IMR-90 (cell line): ENCODE results near the gene TEX38. TPM values are rescaled to one million over a fixed set of nuclear protein-coding genes. Genes with fewer than 3 reads are reported as not detected.

Source experiments
- ATAC-seq: fragments of 200-7000 bp; cut with Tn5 transposase; 2 replicates; pipeline ENCODE4 v1.9.1; 2020; ENCODE audit warnings: low read depth, mild to moderate bottlenecking, moderate library complexity
- BruUV-seq: library from RNA; stranded (reverse); fragments of 400-500 nt; replicated peaks from 2 replicates; lab custom pipeline; 2021; lab: Mats Ljungman, UMichigan
- CTCF ChIA-PET: fragments of 300-600 bp; formaldehyde crosslinking; extraction: SDS; loops from one replicate; lab custom pipeline; 2021; ENCODE audit warnings: antibody characterized with exemption; lab: Yijun Ruan, JAX
- POLR2A ChIA-PET: fragments of 300-600 bp; sonication (Branson Sonifier 250); formaldehyde crosslinking; loops from one replicate; lab custom pipeline; 2022; ENCODE audit warnings: antibody characterized with exemption; ENCODE audit not compliant: unreplicated experiment; lab: Charles Lee
- DNase-seq: peaks from one replicate; pipeline ENCODE4 v3.0.0; 2013
- H2AFZ ChIP-seq: replicated peaks from 2 replicates; pipeline ENCODE3; 2013; ENCODE audit warnings: low read length, mild to moderate bottlenecking; ENCODE audit not compliant: poor library complexity
- H2AK5ac ChIP-seq: 2 replicates; pipeline ENCODE4 v1.6.1; 2013; ENCODE audit warnings: low read depth, low read length, inconsistent platforms
- H2AK9ac ChIP-seq: replicated peaks from 2 replicates; pipeline ENCODE3; 2013; ENCODE audit warnings: mild to moderate bottlenecking, low read depth, low read length, moderate library complexity; ENCODE audit not compliant: poor library complexity
- H2BK120ac ChIP-seq: 2 replicates; pipeline ENCODE4 v1.6.1; 2013; ENCODE audit warnings: low read depth, low read length, inconsistent platforms
- H2BK15ac ChIP-seq: 3 replicates; pipeline ENCODE4 v1.6.1; 2013; ENCODE audit warnings: low read depth, low read length, inconsistent platforms
- H2BK20ac ChIP-seq: 2 replicates; pipeline ENCODE4 v1.6.1; 2013; ENCODE audit warnings: low read depth, mild to moderate bottlenecking, inconsistent platforms, low read length, moderate library complexity
- H2BK5ac ChIP-seq: 2 replicates; pipeline ENCODE4 v1.6.1; 2013; ENCODE audit warnings: mild to moderate bottlenecking, low read depth, low read length, inconsistent platforms; ENCODE audit not compliant: poor library complexity, severe bottlenecking
- H3K14ac ChIP-seq: replicated peaks from 2 replicates; pipeline ENCODE4 v1.6.1; 2013; ENCODE audit warnings: low read depth, low read length, inconsistent platforms
- H3K18ac ChIP-seq: 2 replicates; pipeline ENCODE4 v1.6.1; 2013; ENCODE audit warnings: low read depth, low read length, control low read depth
- H3K23ac ChIP-seq: 2 replicates; pipeline ENCODE4 v1.6.1; 2013; ENCODE audit warnings: low read depth, low read length, inconsistent platforms
- H3K27ac ChIP-seq: 2 replicates; pipeline ENCODE4 v1.5.1; 2013; ENCODE audit warnings: mild to moderate bottlenecking, control low read depth, low read length; ENCODE audit not compliant: insufficient read depth
- H3K27me3 ChIP-seq: 2 replicates; pipeline ENCODE4 v1.6.1; 2013; ENCODE audit warnings: low read length; ENCODE audit not compliant: control insufficient read depth, insufficient read depth
- H3K36me3 ChIP-seq: 2 replicates; pipeline ENCODE4 v1.6.1; 2013; ENCODE audit warnings: low read length, mixed read lengths; ENCODE audit not compliant: control insufficient read depth, insufficient read depth
- H3K4ac ChIP-seq: 2 replicates; pipeline ENCODE4 v1.6.1; 2013; ENCODE audit warnings: low read depth, low read length, inconsistent platforms
- H3K4me1 ChIP-seq: 2 replicates; pipeline ENCODE4 v1.6.1; 2013; ENCODE audit warnings: low read length, mixed read lengths; ENCODE audit not compliant: control insufficient read depth, insufficient read depth
- H3K4me2 ChIP-seq: 2 replicates; pipeline ENCODE4 v1.6.1; 2013; ENCODE audit warnings: low read depth, mild to moderate bottlenecking, control low read depth, low read length, moderate library complexity
- H3K4me3 ChIP-seq: 2 replicates; pipeline ENCODE4 v1.5.1; 2013; ENCODE audit warnings: low read depth, mild to moderate bottlenecking, control low read depth, low read length, moderate library complexity; ENCODE audit not compliant: insufficient read depth
- H3K56ac ChIP-seq: 2 replicates; pipeline ENCODE4 v1.6.1; 2013; ENCODE audit warnings: low read length, inconsistent platforms; ENCODE audit not compliant: insufficient read depth; ENCODE audit errors: extremely low read depth
- H3K79me1 ChIP-seq, 2 experiments: 2 replicates each; pipeline ENCODE4 v1.6.1; 2013; ENCODE audit warnings: low read length in 2 of 2, inconsistent platforms in 1 of 2, low read depth in 1 of 2
- H3K9ac ChIP-seq: 2 replicates; pipeline ENCODE4 v1.6.1; 2013; ENCODE audit warnings: low read depth, low read length, control low read depth
- H3K9me1 ChIP-seq: 2 replicates; pipeline ENCODE4 v1.6.1; 2013; ENCODE audit warnings: low read length, inconsistent platforms; ENCODE audit not compliant: insufficient read depth
- H3K9me3 ChIP-seq: 2 replicates; pipeline ENCODE4 v1.6.1; 2013; ENCODE audit warnings: low read length; ENCODE audit not compliant: control insufficient read depth, insufficient read depth
- H4K20me1 ChIP-seq: 2 replicates; pipeline ENCODE4 v1.6.1; 2013; ENCODE audit warnings: low read length, inconsistent platforms; ENCODE audit not compliant: insufficient read depth
- H4K5ac ChIP-seq: 2 replicates; pipeline ENCODE4 v1.6.1; 2013; ENCODE audit warnings: mild to moderate bottlenecking, low read depth, low read length, control low read depth
- H4K8ac ChIP-seq, 2 experiments: 2 replicates each; pipeline ENCODE4 v1.6.1; 2013; ENCODE audit warnings: low read depth in 2 of 2, low read length in 2 of 2, control low read depth in 1 of 2, inconsistent platforms in 1 of 2
- H4K91ac ChIP-seq: 2 replicates; pipeline ENCODE4 v1.6.1; 2013; ENCODE audit warnings: low read depth, low read length, inconsistent platforms; ENCODE audit not compliant: insufficient read depth
- CEBPB ChIP-seq: IDR thresholded peaks from 2 replicates; pipeline ENCODE4 v1.6.1; 2012; ENCODE audit warnings: low read depth, low read length, improper control_type of control experiment
- FOS ChIP-seq: fragments of 150-350 bp; IDR thresholded peaks from 2 replicates; pipeline ENCODE4 v1.6.1; 2016; ENCODE audit warnings: low read depth, low read length
- MAFK ChIP-seq: IDR thresholded peaks from 2 replicates; pipeline ENCODE4 v1.6.1; 2012; ENCODE audit warnings: low read depth, low read length, improper control_type of control experiment
- MAZ ChIP-seq: IDR thresholded peaks from 2 replicates; pipeline ENCODE4 v1.6.1; 2012; ENCODE audit warnings: low read depth, mild to moderate bottlenecking, low read length, improper control_type of control experiment, moderate library complexity, borderline replicate concordance
- MXI1 ChIP-seq: IDR thresholded peaks from 2 replicates; pipeline ENCODE4 v1.6.1; 2012; ENCODE audit warnings: low read depth, mild to moderate bottlenecking, low read length, moderate library complexity, borderline replicate concordance
- RCOR1 ChIP-seq: IDR thresholded peaks from 2 replicates; pipeline ENCODE4 v1.6.1; 2012; ENCODE audit warnings: mild to moderate bottlenecking, low read length, improper control_type of control experiment; ENCODE audit not compliant: insufficient replicate concordance
- WGBS, 2 experiments: methylation state at CpG; one replicate each; pipeline versions ENCODE4 v1.1.5 to v1.1.7; 2013; ENCODE audit warnings: missing lambda C conversion rate in 2 of 2; ENCODE audit not compliant: insufficient read length in 1 of 2; ENCODE audit errors: extremely low coverage in 2 of 2; 5-methylcytosine and 5-hydroxymethylcytosine counted together
- dilution Hi-C: fragments of 300-500 bp; cut with HindIII; formaldehyde crosslinking; loops from one replicate; pipeline ENCODE4 v1.14.3; 2018; ENCODE audit warnings: low sequenced_read_pairs; ENCODE audit not compliant: unreplicated experiment
- in situ Hi-C: fragments of 300-500 bp; cut with MboI; formaldehyde crosslinking; loops from 3 replicates; pipeline ENCODE4 v1.14.3; 2019; ENCODE audit warnings: low sequenced_read_pairs, inconsistent platforms, mixed read lengths
- intact Hi-C: fragments of 100-400 bp; cut with micrococcal nuclease; formaldehyde crosslinking; loops from 2 replicates; pipeline ENCODE4 v1.10.0; 2022
- polyA plus RNA-seq, 3 experiments: library from polyadenylated mRNA; depleted of rRNA; stranded (reverse); fragments of >200 nt; gene quantifications; 2 replicates each; pipeline ENCODE4 v1.2.3, GENCODE V29; 2012; ENCODE audit warnings: low replicate concordance in 1 of 3
- total RNA-seq: library from RNA; depleted of rRNA; stranded (reverse); fragments of >200 nt; gene quantifications from 2 replicates; pipeline ENCODE4 v1.2.3, GENCODE V29; 2012
- TF ChIP-seq, protein P1 (sequence below): conservative IDR thresholded peaks from 2 replicates; pipeline ENCODE4 v1.5.1; 2012; ENCODE audit warnings: mild to moderate bottlenecking, low read depth, low read length, improper control_type of control experiment
- TF ChIP-seq, protein P2 (sequence below): fragments of 150-350 bp; IDR thresholded peaks from 2 replicates; pipeline ENCODE4 v1.6.1; 2017; ENCODE audit warnings: mild to moderate bottlenecking, antibody characterized with exemption, low read length, low read depth

TEX38 gene
- total and polyA plus RNA-seq, 2 of the 4 experiments (the other 2 are of a cell fraction), result not detected

DNA sequence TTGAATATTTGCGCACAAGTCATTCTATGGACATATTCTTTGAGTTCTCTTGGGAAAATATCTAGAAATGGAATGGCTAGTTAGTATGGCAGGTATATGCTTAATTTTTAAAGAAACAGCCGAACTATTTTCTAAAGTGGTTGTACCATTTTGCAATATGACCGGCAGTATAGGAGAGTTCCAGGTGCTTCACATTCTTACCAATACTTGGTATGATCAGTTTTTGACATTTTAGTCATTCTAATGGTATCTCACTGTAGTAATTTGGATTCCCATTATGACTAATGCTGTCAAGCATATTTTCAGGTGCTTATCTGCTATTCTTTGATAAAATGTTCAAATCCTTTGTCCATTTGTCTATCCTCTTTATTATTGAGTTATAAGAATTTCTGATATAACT lies 24.0 kb upstream of the TEX38 start:
- H3K9ac ChIP-seq, result no peak overlapping the region
- WGBS, 2 experiments, result 100% methylated on average over 1 of the region's 3 CpGs; no CpG with 5 or more reads in 1 of the 2 experiments
- H3K4me3 ChIP-seq, result no peak overlapping the region
- H2BK20ac ChIP-seq, result no peak overlapping the region
- H3K27ac ChIP-seq, result no peak overlapping the region
- H3K4me2 ChIP-seq, result no peak overlapping the region
- BruUV-seq, result no TSS peak
- no peak overlapping the region for H4K8ac ChIP-seq
- ChIA-PET CTCF (no interaction called here), POLR2A (no interaction called here)
- intact Hi-C loops, result no loop called here
- H3K9me3 ChIP-seq, result 0 out of 2 replicates have a peak, but pooled peaks cover 2% of the 10 kb centered on the region
- H3K4ac ChIP-seq, result no peak overlapping the region
- no peak overlapping the region for H3K23ac ChIP-seq
- no peak overlapping the region for H2AK5ac ChIP-seq
- H2BK5ac ChIP-seq, result no peak overlapping the region
- TF ChIP-seq MAFK (no peak), RCOR1 (no peak), MXI1 (no peak), MAZ (no peak), CEBPB (no peak), FOS (no peak)
- TF ChIP-seq, protein P1, sequence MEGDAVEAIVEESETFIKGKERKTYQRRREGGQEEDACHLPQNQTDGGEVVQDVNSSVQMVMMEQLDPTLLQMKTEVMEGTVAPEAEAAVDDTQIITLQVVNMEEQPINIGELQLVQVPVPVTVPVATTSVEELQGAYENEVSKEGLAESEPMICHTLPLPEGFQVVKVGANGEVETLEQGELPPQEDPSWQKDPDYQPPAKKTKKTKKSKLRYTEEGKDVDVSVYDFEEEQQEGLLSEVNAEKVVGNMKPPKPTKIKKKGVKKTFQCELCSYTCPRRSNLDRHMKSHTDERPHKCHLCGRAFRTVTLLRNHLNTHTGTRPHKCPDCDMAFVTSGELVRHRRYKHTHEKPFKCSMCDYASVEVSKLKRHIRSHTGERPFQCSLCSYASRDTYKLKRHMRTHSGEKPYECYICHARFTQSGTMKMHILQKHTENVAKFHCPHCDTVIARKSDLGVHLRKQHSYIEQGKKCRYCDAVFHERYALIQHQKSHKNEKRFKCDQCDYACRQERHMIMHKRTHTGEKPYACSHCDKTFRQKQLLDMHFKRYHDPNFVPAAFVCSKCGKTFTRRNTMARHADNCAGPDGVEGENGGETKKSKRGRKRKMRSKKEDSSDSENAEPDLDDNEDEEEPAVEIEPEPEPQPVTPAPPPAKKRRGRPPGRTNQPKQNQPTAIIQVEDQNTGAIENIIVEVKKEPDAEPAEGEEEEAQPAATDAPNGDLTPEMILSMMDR, result no peak
- TF ChIP-seq, protein P2, sequence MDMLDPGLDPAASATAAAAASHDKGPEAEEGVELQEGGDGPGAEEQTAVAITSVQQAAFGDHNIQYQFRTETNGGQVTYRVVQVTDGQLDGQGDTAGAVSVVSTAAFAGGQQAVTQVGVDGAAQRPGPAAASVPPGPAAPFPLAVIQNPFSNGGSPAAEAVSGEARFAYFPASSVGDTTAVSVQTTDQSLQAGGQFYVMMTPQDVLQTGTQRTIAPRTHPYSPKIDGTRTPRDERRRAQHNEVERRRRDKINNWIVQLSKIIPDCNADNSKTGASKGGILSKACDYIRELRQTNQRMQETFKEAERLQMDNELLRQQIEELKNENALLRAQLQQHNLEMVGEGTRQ, result no peak
- no peak overlapping the region for H3K18ac ChIP-seq
- no peak for DNase-seq
- dilution Hi-C loops, result no loop called here
- H3K4me1 ChIP-seq, result peaks cover 4% of the 10 kb centered on the region; the same call in 1 of the 2 replicates
- H3K27me3 ChIP-seq, result no peaks in the 10 kb centered on the region
- H2BK15ac ChIP-seq, result no peak overlapping the region
- no peaks in the 10 kb centered on the region for H3K9me1 ChIP-seq
- no peak overlapping the region for H4K5ac ChIP-seq
- H4K20me1 ChIP-seq, result 0 out of 2 replicates have a peak, but pooled peaks cover 3% of the 10 kb centered on the region
- in situ Hi-C loops, result no loop called here
- peaks cover 12% of the 10 kb centered on the region; the same call in 1 of the 2 replicates for H3K36me3 ChIP-seq
- H2AK9ac ChIP-seq, result no peak overlapping the region
- no peak overlapping the region for H3K56ac ChIP-seq
- no peak overlapping the region for H2BK120ac ChIP-seq
- H4K91ac ChIP-seq, result no peak overlapping the region
- 0 out of 4 replicates have a peak, but pooled peaks cover 0 to 3% of the 10 kb centered on the region in 2 experiments for H3K79me1 ChIP-seq
- ATAC-seq, result no peak
- H2AFZ ChIP-seq, result no peak overlapping the region
- H3K14ac ChIP-seq, result no peak overlapping the region
